Left lung (tissue), 14 donors: ENCODE data around the gene ELAVL4. TPM values are rescaled to one million over a fixed set of nuclear protein-coding genes. Genes with fewer than 3 reads are reported as not detected.
A peak's percentile ranks its signal among the peaks of the same experiment; 100 is the strongest.

ENCODE experiments used
- ATAC-seq: fragments of 200-7000 bp; cut with Tn5 transposase; one replicate; pipeline ENCODE4 v1.9.1; 2020; ENCODE audit warnings: moderate library complexity
- DNase-seq, 4 donors: peaks; one replicate each; pipeline ENCODE4 v3.0.0-alpha.2; 2013 to 2020
- H3K27ac ChIP-seq, 2 donors: fragments of 200-600 bp; sonication (generic) in 1 of 2; one replicate each; pipeline versions ENCODE4 v1.5.0 to v1.8.0; 2020 to 2021
- H3K27me3 ChIP-seq, 2 donors: fragments of 200-600 bp; sonication (generic) in 1 of 2; one replicate each; pipeline versions ENCODE4 v1.5.0 to v1.8.0; 2020 to 2021
- H3K36me3 ChIP-seq, 2 donors: fragments of 200-600 bp; sonication (generic) in 1 of 2; one replicate each; pipeline versions ENCODE4 v1.5.0 to v1.8.0; 2020 to 2021
- H3K4me1 ChIP-seq, 2 donors: fragments of 200-600 bp; one replicate each; pipeline ENCODE4 v1.8.0; 2021
- H3K4me3 ChIP-seq, 2 donors: fragments of 200-600 bp; sonication (generic) in 1 of 2; one replicate each; pipeline versions ENCODE4 v1.5.0 to v1.8.0; 2020 to 2021; ENCODE audit warnings: mild to moderate bottlenecking in 1 of 2
- H3K9me3 ChIP-seq, 2 donors: fragments of 200-600 bp; sonication (generic) in 1 of 2; one replicate each; pipeline versions ENCODE4 v1.5.0 to v1.8.0; 2020 to 2021
- intact Hi-C, 2 donors: fragments of 100-400 bp; cut with DNase I; formaldehyde crosslinking; loops; one replicate each; pipeline versions ENCODE4 v1.11.2 to v1.14.2; 2022
- long read RNA-seq, 12 donors: library from polyadenylated mRNA in 2 of 12; unstranded in 2 of 12; transcript quantifications; one replicate each; pipeline ENCODE4 v2.0.0 and lab custom pipeline, GENCODE V29; 2019 to 2026
- polyA plus RNA-seq, 6 donors: library from polyadenylated mRNA; unstranded; fragments of 120-200 nt; gene quantifications; one replicate each; pipeline ENCODE4 v1.2.1, GENCODE V29; 2013; ENCODE audit not compliant: insufficient read length in 6 of 6
- total RNA-seq, 2 donors: library from RNA; stranded (reverse); fragmentation: NEBNext Ultra II Directional; extraction: Animal tissue kit (Norgen Biotek cat#: 25700); gene quantifications; one replicate each; pipeline ENCODE4 v1.2.1, GENCODE V29; 2021
- TF ChIP-seq, protein P1 (sequence below), 2 donors: fragments of 200-600 bp; sonication (generic) in 1 of 2; IDR thresholded peaks; one replicate each; pipeline versions ENCODE4 v1.5.0 to v1.8.0; 2021; ENCODE audit warnings: antibody characterized with exemption in 2 of 2
- donor health status: DM: no; HTN: yes; CAD: no.
- donor health status: DM: no; HTN: no; CAD: no.

Gene ELAVL4
- total RNA-seq (not detected), polyA plus RNA-seq (1 to 10 TPM in 2 of 6 donors, under 1 TPM in 4; 0.41 to 1.3 (median 0.86) TPM)
- long read RNA-seq, donor 1, result 0 reads
- long read RNA-seq, donor 2, result 0 reads
- long read RNA-seq, donor 3, result 0 reads
- long read RNA-seq, donor 4, result 0 reads
- long read RNA-seq, donor 5, result 0 reads
- long read RNA-seq, donor 6, result 0 reads
- long read RNA-seq, donor 7, result 0 reads
- long read RNA-seq, donor 8, result 0 reads
- long read RNA-seq, donor 9, result 0 reads
- long read RNA-seq, donor 10, result 0 reads
- long read RNA-seq, donor 11, transcript ELAVL4-205 (7 exons, 3,966 nt), result major isoform, 14 of 71 reads
- long read RNA-seq, donor 11, transcript ELAVL4-202 (7 exons, 2,467 nt), result minor isoform, 11 of 71 reads
- long read RNA-seq, donor 11, partial matches to known transcripts, result 45 of 71 reads
- long read RNA-seq, donor 11, other reads (novel, unspliced or antisense), result 0 of 71 reads
- long read RNA-seq, donor 12, result 0 reads

DNA sequence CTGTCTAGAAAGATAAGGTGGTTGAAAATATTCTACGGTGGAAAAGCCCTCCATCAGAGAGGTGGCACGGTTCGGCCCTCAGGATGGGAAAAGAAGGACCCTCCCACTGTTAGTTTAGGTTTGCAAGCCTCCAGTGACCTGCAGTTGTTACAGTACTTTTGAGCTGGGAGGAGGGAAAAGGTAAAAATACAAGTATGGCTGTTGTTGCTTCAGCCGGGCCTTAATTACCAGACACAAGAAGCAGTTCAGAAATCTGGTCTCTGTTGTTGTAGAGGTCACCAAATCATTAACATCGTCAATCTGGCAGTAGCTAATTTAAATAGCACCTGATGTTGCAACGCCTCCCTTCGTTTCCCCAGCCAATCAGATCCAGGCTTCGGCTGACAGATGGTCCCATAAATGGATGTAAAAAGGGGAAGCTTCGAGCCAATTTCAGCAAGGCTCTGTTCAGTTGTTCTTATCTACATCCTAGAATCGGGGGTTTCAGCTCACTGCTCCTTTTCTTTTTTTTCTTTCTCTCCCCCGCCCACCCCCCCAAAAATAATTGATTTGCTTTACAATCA lies at the start of gene ELAVL4:
ELAVL4 (plus strand) TSS at position 424 of the 563 bp plus-strand sequence. CDS start 270 bp downstream, outside the sequence.
- DNase-seq (no peak), ATAC-seq (no peak)
- peaks cover 22 to 58% of the 10 kb centered on the region in 2 donors for H3K27me3 ChIP-seq
- intact Hi-C loops, result no loop called here
- H3K4me3 ChIP-seq, result no peak within 1 kb of the TSS
- no peaks in the 10 kb centered on the region for H3K9me3 ChIP-seq
- H3K4me1 ChIP-seq, result peaks cover 0 to 8% of the 10 kb centered on the region in 2 donors
- TF ChIP-seq, protein P1, sequence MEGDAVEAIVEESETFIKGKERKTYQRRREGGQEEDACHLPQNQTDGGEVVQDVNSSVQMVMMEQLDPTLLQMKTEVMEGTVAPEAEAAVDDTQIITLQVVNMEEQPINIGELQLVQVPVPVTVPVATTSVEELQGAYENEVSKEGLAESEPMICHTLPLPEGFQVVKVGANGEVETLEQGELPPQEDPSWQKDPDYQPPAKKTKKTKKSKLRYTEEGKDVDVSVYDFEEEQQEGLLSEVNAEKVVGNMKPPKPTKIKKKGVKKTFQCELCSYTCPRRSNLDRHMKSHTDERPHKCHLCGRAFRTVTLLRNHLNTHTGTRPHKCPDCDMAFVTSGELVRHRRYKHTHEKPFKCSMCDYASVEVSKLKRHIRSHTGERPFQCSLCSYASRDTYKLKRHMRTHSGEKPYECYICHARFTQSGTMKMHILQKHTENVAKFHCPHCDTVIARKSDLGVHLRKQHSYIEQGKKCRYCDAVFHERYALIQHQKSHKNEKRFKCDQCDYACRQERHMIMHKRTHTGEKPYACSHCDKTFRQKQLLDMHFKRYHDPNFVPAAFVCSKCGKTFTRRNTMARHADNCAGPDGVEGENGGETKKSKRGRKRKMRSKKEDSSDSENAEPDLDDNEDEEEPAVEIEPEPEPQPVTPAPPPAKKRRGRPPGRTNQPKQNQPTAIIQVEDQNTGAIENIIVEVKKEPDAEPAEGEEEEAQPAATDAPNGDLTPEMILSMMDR (IDR thresholded peaks at IDR 0.05), result no peak
- H3K36me3 ChIP-seq, result no peaks in the 10 kb centered on the region
- no peak within 1 kb of the TSS for H3K27ac ChIP-seq

DNA sequence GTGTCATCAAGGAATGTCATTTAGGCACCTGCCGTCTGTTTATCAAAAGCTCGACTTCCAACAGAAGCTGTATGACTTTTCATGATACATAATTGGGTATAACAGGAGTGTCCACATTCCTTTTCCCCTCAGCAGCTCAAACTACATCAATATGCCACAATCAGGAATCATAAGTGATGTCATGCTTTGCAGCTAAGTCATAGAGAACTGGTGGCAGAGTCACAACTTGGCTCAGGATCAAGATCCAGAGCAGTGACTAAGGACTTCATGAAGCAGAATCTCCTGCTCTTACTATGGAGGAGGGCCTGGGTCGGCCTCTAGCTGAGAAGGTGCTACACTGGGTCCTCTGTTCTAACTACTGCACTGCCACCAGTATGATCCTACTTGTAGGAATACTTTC lies 48.4 kb upstream of the ELAVL4 start:
- no peaks in the 10 kb centered on the region for H3K27me3 ChIP-seq
- peak in 1 of 4 donors; percentile 37 for DNase-seq

DNA sequence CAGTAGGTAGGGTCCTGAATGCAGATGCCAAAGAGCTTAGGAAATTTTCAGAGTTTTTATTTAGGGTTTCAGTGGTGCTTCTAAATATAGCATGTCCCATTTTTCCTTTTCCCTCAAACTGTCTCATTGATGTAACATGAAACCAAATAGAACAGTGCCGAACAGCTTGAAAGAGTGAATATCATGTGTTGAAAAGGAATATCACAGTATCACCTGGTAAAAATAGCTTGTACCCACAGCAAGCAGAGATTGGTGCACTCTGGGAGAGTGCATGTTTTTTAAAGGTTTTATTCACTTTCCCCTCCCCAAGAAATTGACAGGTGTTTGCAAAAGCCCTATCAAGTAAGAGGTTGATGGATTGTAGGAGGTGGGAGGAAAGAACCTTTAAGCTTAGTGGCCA lies 41.9 kb upstream of the ELAVL4 start:
- H3K36me3 ChIP-seq, result no peaks in the 10 kb centered on the region
- DNase-seq, result no peak
- intact Hi-C loops, result no loop called here
- ATAC-seq, result no peak
- H3K9me3 ChIP-seq, result no peaks in the 10 kb centered on the region
- no peaks in the 10 kb centered on the region for H3K27me3 ChIP-seq
- no peaks in the 10 kb centered on the region for H3K4me1 ChIP-seq
- no peak overlapping the region for H3K4me3 ChIP-seq
- TF ChIP-seq, protein P1 (IDR thresholded peaks at IDR 0.05), result no peak
- no peak overlapping the region for H3K27ac ChIP-seq

More for the DNA sequence above, 48.4 kb upstream of the ELAVL4 start:
- H3K4me1 ChIP-seq, result no peaks in the 10 kb centered on the region
- TF ChIP-seq, protein P1 (IDR thresholded peaks at IDR 0.05), result no peak
- intact Hi-C loops, result no loop called here
- no peaks in the 10 kb centered on the region for H3K9me3 ChIP-seq
- no peak for ATAC-seq
- no peaks in the 10 kb centered on the region for H3K36me3 ChIP-seq
- H3K27ac ChIP-seq, result no peak overlapping the region
- no peak overlapping the region for H3K4me3 ChIP-seq

DNA sequence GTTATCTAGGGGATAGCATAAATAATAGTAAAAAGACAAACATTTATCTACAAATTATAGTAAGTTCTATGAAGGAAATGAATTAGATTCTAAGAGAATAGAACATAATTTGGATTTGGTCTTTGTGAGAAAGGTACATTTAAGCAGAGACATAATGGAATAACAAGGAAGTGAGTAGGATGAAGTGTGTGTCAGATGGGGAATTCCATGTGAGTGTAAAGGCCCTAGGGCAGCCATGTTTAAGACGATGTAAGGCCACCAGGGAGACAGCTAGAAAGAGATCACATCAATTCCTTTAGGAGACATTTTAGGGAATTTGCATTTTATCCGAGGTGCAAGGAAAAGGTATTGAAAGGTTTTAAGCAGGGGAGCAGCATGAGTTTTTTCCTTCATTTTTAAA lies 33.8 kb upstream of the ELAVL4 start:
- intact Hi-C loops, result no loop called here
- H3K9me3 ChIP-seq, result no peaks in the 10 kb centered on the region
- no peak for ATAC-seq
- H3K27me3 ChIP-seq, result no peaks in the 10 kb centered on the region
- H3K4me1 ChIP-seq, result no peaks in the 10 kb centered on the region
- no peaks in the 10 kb centered on the region for H3K36me3 ChIP-seq
- TF ChIP-seq, protein P1 (IDR thresholded peaks at IDR 0.05), result no peak
- H3K27ac ChIP-seq, result no peak overlapping the region
- H3K4me3 ChIP-seq, result no peak overlapping the region
- no peak for DNase-seq

DNA sequence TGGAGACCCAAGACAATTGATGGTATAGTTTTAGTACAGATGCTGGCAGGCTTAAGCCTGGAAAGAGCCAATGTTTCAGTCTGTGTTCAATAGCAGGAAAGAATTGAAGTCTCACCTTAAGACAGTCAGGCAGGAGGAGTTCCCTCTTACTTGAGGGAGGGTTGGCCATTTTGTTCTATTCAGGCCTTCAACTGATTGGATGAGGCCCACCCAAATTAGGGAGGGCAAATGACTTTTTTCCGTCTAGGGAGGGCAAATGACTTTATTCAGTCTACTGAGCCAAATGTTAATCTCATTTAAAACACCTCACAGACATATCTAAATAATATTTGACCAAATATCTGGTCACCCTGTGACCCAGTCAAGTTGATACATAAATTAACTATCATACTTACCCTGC lies 31.4 kb upstream of the ELAVL4 start:
- ATAC-seq (no peak), DNase-seq (no peak)
- Histone ChIP-seq H3K27ac (no peak overlapping the region), H3K4me3 (no peak overlapping the region), H3K27me3 (no peaks in the 10 kb centered on the region), H3K4me1 (no peaks in the 10 kb centered on the region), H3K9me3 (no peaks in the 10 kb centered on the region), H3K36me3 (no peaks in the 10 kb centered on the region)
- intact Hi-C loops, result no loop called here
- TF ChIP-seq, protein P1 (IDR thresholded peaks at IDR 0.05), result no peak
